CD4-positive, alpha-beta T cell treated with Interleukin-15 for 1 hour (primary cell): Measurements from ENCODE around the gene MFAP1.

Source experiments
- DNase-seq: peaks from one replicate; pipeline ENCODE4 v3.0.0-alpha.2; 2020

The MFAP1 gene

GRCh38 chr15:43775411-43775965 is 49.0 kb downstream of the MFAP1 start:
- DNase-seq, result no peak

- DNase-seq, result no peak
Observed at GRCh38 chr15:43774062-43774461, 50.4 kb downstream of the MFAP1 start.

GRCh38 chr15:43772624-43773023 is 51.9 kb downstream of the MFAP1 start:
- no peak for DNase-seq

GRCh38 chr15:43771816-43772215 is 52.7 kb downstream of the MFAP1 start:
- no peak for DNase-seq

- peak; percentile 48 for DNase-seq
Observed at GRCh38 chr15:43769584-43770228, 54.8 kb downstream of the MFAP1 start.

- DNase-seq, result no peak
Observed at GRCh38 chr15:43763819-43764446, 60.6 kb downstream of the MFAP1 start.

- DNase-seq, result no peak
Observed at GRCh38 chr15:43762824-43763223, 61.7 kb downstream of the MFAP1 start.
